ENCODE results near the gene GP1BA.

- TF ChIP-seq CTCF (IDR thresholded peaks at IDR 0.05; ENCODE audit: poor library complexity) (no peak), EZH2 (IDR thresholded peaks at IDR 0.05; ENCODE audit: borderline replicate concordance) (no peak), EZH2phosphoT487 (IDR thresholded peaks at IDR 0.05; ENCODE audit: low read depth, severe bottlenecking, unreplicated experiment) (no peak)
These were observed 23.8 kb upstream of the GP1BA start for GRCh38 chr17:4908301-4908700.

Measured in hepatocyte (in vitro differentiated cells).